Measurements from ENCODE around the gene AP1M1. TPM values are rescaled to one million over a fixed set of nuclear protein-coding genes. Genes with fewer than 3 reads are reported as not detected.

The AP1M1 gene
- total and polyA plus RNA-seq, 9 donors: 28.4 to 81.7 (median 51.6) TPM

DNA sequence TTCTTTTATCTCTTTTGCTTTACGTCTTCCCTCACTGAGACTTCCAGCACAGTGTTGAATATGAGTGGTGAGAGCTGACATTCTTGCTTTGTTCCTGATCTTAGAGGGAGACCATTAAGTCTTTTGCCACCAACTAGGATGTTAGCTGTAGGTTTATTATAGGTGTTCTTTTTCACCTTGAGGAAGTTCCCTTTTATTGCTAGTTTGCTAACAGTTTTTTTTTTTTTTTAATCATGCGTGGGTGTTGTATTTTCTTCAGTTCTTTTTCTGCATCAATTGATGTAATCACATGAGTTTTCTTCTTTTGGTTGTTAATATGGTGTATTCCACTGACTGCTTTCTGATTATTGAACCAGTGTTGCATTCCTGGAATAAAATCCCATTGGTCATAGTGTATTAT is 21.1 kb downstream of the AP1M1 start:
- Histone ChIP-seq H3K36me3 (no peaks in the 10 kb centered on the region), H3K4me1 (ENCODE audit: insufficient read depth) (no peaks in the 10 kb centered on the region), H3K9me3 (peaks cover 0 to 12% of the 10 kb centered on the region in 2 donors), H3K27me3 (no peaks in the 10 kb centered on the region), H3K4me3 (no peak overlapping the region), H3K27ac (no peak overlapping the region)
- WGBS, 3 donors: 93 to 98% (median 95%) methylated on average over 2 of the region's 2 CpGs
- TF ChIP-seq EP300 (IDR thresholded peaks at IDR 0.05): no peak
- intact Hi-C loops (cut with DNase I): no loop called here
- DNase-seq: no peak

DNA sequence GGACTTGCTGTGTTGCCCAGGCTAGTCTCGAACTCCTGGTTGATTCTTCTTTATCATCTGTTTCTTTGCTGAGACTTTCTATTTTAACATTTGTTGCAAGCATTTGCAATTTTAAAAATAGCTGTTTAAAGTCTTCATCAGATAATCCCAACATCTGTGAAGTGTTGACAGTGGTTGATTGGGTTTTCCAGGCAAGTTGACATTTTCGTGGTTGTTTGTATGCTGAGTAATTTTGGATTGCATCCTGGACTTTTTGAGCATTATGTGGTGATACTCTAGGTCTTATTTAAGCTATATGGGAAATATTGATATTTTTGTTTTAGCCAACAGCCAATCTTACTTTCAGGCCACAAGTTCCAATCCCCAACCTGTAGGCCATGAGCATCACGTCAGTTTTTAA is 25.1 kb downstream of the AP1M1 start:
- Histone ChIP-seq H3K27ac (no peak overlapping the region), H3K9me3 (peaks cover 0 to 12% of the 10 kb centered on the region in 2 donors), H3K27me3 (no peaks in the 10 kb centered on the region), H3K4me3 (no peak overlapping the region), H3K36me3 (no peaks in the 10 kb centered on the region), H3K4me1 (ENCODE audit: insufficient read depth) (no peaks in the 10 kb centered on the region)
- intact Hi-C loops (cut with DNase I): no loop called here
- 77 to 84% (median 80%) methylated on average over 3 of the region's 3 CpGs for WGBS, 3 donors
- TF ChIP-seq, protein P1, sequence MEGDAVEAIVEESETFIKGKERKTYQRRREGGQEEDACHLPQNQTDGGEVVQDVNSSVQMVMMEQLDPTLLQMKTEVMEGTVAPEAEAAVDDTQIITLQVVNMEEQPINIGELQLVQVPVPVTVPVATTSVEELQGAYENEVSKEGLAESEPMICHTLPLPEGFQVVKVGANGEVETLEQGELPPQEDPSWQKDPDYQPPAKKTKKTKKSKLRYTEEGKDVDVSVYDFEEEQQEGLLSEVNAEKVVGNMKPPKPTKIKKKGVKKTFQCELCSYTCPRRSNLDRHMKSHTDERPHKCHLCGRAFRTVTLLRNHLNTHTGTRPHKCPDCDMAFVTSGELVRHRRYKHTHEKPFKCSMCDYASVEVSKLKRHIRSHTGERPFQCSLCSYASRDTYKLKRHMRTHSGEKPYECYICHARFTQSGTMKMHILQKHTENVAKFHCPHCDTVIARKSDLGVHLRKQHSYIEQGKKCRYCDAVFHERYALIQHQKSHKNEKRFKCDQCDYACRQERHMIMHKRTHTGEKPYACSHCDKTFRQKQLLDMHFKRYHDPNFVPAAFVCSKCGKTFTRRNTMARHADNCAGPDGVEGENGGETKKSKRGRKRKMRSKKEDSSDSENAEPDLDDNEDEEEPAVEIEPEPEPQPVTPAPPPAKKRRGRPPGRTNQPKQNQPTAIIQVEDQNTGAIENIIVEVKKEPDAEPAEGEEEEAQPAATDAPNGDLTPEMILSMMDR (IDR thresholded peaks at IDR 0.05): no peak
- TF ChIP-seq POLR2A (IDR thresholded peaks at IDR 0.05): no peak
- no peak for TF ChIP-seq EP300 (IDR thresholded peaks at IDR 0.05)
- no peak for DNase-seq

DNA sequence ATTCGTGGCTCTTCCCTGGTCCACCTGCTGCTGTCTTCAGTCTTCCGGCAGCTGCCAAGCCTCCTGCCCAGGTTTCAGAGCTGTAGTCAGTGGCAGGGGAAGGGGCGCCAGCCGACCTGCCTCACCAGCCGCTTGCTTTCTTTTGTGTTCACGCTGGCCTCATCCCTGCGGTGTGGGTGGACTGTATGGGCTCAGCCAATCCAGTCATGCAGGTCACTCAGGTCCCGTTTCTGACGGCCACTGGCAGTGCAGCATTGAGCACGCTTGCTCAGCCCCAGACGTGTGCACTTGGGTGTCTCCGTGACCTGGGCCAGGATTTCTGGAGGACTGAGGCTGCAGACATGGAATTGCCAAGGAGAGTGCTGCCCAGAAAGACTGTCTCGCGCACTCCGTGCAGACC is 26.0 kb downstream of the AP1M1 start:
- DNase-seq: no peak
- H3K4me3 ChIP-seq: no peak overlapping the region
- peaks cover 0 to 12% of the 10 kb centered on the region in 2 donors for H3K9me3 ChIP-seq
- H3K27ac ChIP-seq: no peak overlapping the region
- 81 to 86% (median 85%) methylated on average over 15 of the region's 15 CpGs for WGBS, 3 donors
- no peaks in the 10 kb centered on the region for H3K36me3 ChIP-seq
- H3K27me3 ChIP-seq: no peaks in the 10 kb centered on the region
- TF ChIP-seq, protein P1 (IDR thresholded peaks at IDR 0.05): no peak
- TF ChIP-seq EP300 (IDR thresholded peaks at IDR 0.05) (no peak), POLR2A (IDR thresholded peaks at IDR 0.05) (no peak)
- intact Hi-C loops (cut with DNase I): no loop called here
- H3K4me1 ChIP-seq (ENCODE audit: insufficient read depth): no peaks in the 10 kb centered on the region

DNA sequence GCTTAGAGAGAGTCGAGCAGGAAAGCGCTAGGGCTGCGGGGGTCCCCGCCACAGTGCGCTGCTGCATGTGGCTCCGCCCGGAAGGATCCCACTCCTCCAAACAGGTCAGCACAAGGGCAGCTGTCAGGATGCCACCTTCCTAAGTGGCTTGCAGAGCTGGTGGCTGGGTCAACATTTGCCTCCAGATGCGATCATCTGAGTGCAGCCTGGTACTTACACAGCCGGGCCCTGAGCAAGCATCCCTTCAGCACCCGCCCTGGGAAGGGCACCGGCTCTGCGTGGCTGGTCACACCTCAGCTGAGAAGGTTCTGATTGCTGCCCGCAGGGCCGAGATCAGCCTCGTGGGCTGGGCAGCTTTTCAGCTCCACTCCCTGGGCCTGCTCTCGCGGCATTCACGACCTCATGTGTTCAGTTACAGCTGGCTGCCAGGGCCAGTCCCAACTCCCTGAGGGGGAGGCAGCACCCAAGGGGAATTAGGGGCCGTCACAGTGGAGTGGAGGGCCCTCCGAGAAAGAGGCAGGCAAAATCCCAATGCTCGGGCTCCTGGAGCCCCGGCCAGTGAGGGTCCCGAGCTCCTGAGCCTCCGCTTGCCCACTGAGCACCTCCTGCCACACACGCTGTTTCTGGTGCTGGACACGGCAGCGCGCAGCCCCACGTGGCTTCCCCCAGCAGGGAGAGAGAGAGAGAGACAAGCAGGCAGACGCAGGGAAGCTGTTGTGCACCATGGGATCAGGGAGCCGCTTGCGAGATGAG is 26.8 kb downstream of the AP1M1 start:
- no peaks in the 10 kb centered on the region for H3K4me1 ChIP-seq (ENCODE audit: insufficient read depth)
- H3K27me3 ChIP-seq: no peaks in the 10 kb centered on the region
- no peak for TF ChIP-seq POLR2A (IDR thresholded peaks at IDR 0.05)
- 87 to 94% (median 89%) methylated on average over 32 of the region's 32 CpGs for WGBS, 3 donors
- no peaks in the 10 kb centered on the region for H3K36me3 ChIP-seq
- H3K4me3 ChIP-seq: no peak overlapping the region
- DNase-seq: no peak
- H3K9me3 ChIP-seq: peaks cover 0 to 12% of the 10 kb centered on the region in 2 donors
- H3K27ac ChIP-seq: no peak overlapping the region
- intact Hi-C loops (cut with DNase I): no loop called here

DNA sequence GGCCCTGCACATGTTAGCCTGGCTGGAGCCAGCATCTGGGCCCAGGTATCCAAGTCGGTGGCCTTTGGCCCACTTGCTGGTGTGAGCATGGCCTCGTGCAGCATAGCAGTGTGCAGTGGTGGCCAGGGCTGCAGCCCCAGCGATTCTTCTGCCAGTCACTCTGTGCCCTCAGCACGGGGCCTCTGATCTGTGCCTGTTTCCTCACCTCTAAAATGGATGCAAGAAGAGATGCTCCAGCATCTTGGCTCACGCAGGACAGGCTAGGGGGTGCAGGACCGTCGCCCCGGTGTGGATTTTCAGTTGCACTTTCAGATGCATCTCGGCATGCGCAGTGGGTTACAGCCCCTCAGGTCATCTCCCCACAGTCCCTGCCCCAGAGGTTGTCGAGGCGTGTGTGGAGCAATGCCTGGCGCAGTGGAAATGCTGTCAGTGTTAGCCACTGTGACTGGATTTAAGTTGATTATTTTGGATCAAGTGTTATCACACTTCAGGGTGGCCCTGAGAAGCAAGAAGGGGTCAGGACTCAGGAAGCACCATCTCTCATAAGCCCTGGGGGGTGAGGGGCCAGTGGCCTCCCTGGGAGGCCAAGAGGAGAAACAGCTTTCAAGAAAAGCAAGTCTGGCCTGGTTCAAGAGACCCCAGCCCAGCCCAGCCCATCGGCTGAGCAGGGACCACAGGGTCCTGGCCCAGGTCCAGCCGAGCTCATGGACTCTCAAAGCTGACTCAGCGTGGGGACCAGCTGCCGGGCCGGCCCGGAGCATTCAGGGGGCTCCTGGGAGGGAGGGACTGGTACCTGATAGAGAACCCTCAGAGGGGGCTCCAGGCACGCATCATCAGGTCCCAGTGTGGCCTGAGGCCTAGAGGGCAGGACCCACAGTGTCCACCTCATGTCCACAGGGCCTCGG is 27.8 kb downstream of the AP1M1 start:
- TF ChIP-seq, protein P1 (IDR thresholded peaks at IDR 0.05): no peak
- TF ChIP-seq EP300 (IDR thresholded peaks at IDR 0.05): no peak
- intact Hi-C loops (cut with DNase I): no loop called here
- Histone ChIP-seq H3K9me3 (peaks cover 0 to 12% of the 10 kb centered on the region in 2 donors), H3K27me3 (no peaks in the 10 kb centered on the region), H3K4me1 (ENCODE audit: insufficient read depth) (no peaks in the 10 kb centered on the region), H3K4me3 (no peak overlapping the region), H3K27ac (no peak overlapping the region), H3K36me3 (no peaks in the 10 kb centered on the region)
- WGBS, 3 donors: 77 to 88% (median 81%) methylated on average over 20 to 21 of the region's 21 CpGs
- no peak for DNase-seq
